HG02970 (cell line): ENCODE results near the gene TPO.
A peak's percentile ranks its signal among the peaks of the same experiment; 100 is the strongest.
"Not testable (repeated sequence)": the region's sequence is repeated elsewhere in the genome, so short reads cannot be mapped to it uniquely, and the experiment has no call there.

Source experiments
- ATAC-seq: cut with Tn5 transposase; IDR thresholded peaks from one replicate; pipeline ENCODE4 v1.9.1; 2021; ENCODE audit warnings: mild to moderate bottlenecking, moderate library complexity, moderate number of reproducible peaks; ENCODE audit not compliant: unreplicated experiment, low FRiP score

Gene TPO

GRCh38 chr2:1548910-1549673 is 135.8 kb downstream of the TPO start:
- ATAC-seq = no peak

- ATAC-seq = no peak
These were observed 136.8 kb downstream of the TPO start for GRCh38 chr2:1550076-1550475.

- ATAC-seq = peak; percentile 67
These were observed 137.5 kb downstream of the TPO start for GRCh38 chr2:1550658-1551316.

GRCh38 chr2:1551905-1552304 is 138.6 kb downstream of the TPO start:
- no peak for ATAC-seq

GRCh38 chr2:1552611-1553010 is 139.3 kb downstream of the TPO start:
- ATAC-seq = no peak

GRCh38 chr2:1553671-1554295 is 140.5 kb downstream of the TPO start:
- no peak for ATAC-seq

- no peak for ATAC-seq
These were observed 143.0 kb downstream of the TPO start for GRCh38 chr2:1556286-1556685.

- ATAC-seq = no peak
These were observed 143.7 kb downstream of the TPO start for GRCh38 chr2:1556776-1557466.

- ATAC-seq = no peak
These were observed 144.2 kb downstream of the TPO start for GRCh38 chr2:1557467-1557820.

GRCh38 chr2:1559589-1560175 is 146.4 kb downstream of the TPO start:
- no peak for ATAC-seq

- ATAC-seq = no peak
These were observed 148.0 kb downstream of the TPO start for GRCh38 chr2:1561259-1561658.

GRCh38 chr2:1561811-1562421 is 148.7 kb downstream of the TPO start:
- ATAC-seq = no peak

- ATAC-seq = no peak
These were observed 150.0 kb downstream of the TPO start for GRCh38 chr2:1563084-1563857.

GRCh38 chr2:1563943-1564891 is 151.0 kb downstream of the TPO start:
- no peak for ATAC-seq

GRCh38 chr2:1567556-1568344 is 154.5 kb downstream of the TPO start:
- ATAC-seq = no peak

- ATAC-seq = not testable (repeated sequence)
These were observed 155.0 kb downstream of the TPO start for GRCh38 chr2:1568345-1568668.

- no peak for ATAC-seq
These were observed 156.7 kb downstream of the TPO start for GRCh38 chr2:1569879-1570450.
